Measurements from ENCODE around the gene GNG13.

The GNG13 gene

GRCh38 chr16:782258-782657 lies 18.3 kb downstream of the GNG13 start:
- no peak for FAIRE-seq
- TF ChIP-seq, protein P1, sequence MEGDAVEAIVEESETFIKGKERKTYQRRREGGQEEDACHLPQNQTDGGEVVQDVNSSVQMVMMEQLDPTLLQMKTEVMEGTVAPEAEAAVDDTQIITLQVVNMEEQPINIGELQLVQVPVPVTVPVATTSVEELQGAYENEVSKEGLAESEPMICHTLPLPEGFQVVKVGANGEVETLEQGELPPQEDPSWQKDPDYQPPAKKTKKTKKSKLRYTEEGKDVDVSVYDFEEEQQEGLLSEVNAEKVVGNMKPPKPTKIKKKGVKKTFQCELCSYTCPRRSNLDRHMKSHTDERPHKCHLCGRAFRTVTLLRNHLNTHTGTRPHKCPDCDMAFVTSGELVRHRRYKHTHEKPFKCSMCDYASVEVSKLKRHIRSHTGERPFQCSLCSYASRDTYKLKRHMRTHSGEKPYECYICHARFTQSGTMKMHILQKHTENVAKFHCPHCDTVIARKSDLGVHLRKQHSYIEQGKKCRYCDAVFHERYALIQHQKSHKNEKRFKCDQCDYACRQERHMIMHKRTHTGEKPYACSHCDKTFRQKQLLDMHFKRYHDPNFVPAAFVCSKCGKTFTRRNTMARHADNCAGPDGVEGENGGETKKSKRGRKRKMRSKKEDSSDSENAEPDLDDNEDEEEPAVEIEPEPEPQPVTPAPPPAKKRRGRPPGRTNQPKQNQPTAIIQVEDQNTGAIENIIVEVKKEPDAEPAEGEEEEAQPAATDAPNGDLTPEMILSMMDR (IDR thresholded peaks at IDR 0.05; ENCODE audit: insufficient read depth, missing control alignments) = no peak

DNA sequence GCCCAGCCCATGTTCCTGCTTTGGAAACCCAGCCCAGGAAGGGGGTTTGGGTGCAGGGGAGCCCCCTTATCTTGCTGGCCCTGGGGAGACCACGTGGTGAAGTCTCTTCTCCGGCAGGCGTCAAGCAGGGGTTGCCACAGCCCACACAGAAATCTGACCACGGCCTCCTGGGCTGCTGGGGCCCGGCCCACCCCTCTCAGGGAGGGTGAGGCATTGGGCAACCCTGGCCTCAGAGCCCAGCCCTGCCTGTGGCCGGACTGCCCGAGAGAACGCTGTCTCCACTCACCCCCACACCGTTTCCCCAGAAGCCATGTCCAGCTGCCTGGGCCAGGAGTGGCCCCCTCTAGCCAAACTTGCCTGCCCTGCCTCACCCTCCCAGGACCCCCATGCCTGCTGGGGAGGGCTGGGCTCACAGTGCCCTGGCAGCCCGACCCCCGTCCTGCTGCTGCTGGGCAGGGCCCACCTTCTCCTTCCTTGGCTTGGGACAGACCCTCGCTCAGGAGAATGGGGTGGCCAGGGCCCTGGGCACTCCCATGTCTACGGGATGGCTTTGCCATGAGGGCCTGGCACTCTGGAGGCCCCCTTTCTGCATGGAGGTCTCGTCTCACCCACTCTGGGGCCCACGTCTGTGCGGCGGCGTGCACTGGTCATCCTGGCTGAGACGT lies 19.1 kb downstream of the GNG13 start:
- DNase-seq (ENCODE audit: insufficient read length, low spot score) = no peak
- TF ChIP-seq, protein P1 (IDR thresholded peaks at IDR 0.05; ENCODE audit: insufficient read depth, missing control alignments) = no peak
- FAIRE-seq = no peak

More at GRCh38 chr16:782258-782657, 18.3 kb downstream of the GNG13 start:
- DNase-seq (ENCODE audit: insufficient read length, low spot score) = no peak

- DNase-seq (ENCODE audit: insufficient read length, low spot score) (no peak), FAIRE-seq (no peak)
- TF ChIP-seq, protein P1 (IDR thresholded peaks at IDR 0.05; ENCODE audit: insufficient read depth, missing control alignments) = no peak
Measured at GRCh38 chr16:780296-780695, 20.2 kb downstream of the GNG13 start.

- FAIRE-seq (no peak), DNase-seq (ENCODE audit: insufficient read length, low spot score) (no peak)
- TF ChIP-seq, protein P1 (IDR thresholded peaks at IDR 0.05; ENCODE audit: insufficient read depth, missing control alignments) = no peak
Measured at GRCh38 chr16:779561-779960, 21.0 kb downstream of the GNG13 start.

DNA sequence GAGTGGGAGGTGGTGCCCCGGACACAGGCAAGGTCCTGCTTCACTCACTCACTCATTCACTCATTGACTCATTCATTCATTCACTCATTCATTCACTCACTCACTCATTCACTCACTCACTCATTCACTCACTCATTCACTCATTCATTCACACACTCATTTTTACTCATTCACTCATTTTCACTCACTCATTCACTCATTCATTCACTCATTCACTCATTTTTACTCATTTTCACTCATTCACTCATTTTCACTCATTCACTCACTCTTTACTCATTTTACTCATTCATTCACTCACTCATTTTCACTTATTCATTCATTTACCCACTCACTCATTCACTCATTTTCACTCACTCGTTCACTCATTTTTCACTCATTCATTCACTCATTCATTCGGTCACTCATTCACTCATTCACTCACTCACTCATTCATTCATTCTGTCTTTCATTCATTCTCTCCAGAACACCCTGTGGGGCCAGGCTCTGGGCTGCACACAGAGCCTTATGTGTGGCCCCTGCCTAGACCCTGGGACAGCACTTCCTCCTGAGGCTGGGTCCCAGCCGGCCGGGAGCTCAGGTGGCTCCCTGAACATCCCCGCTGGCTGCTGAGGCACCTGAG lies 21.5 kb downstream of the GNG13 start:
- TF ChIP-seq, protein P1 (IDR thresholded peaks at IDR 0.05; ENCODE audit: insufficient read depth, missing control alignments) = no peak
- no peak for DNase-seq (ENCODE audit: insufficient read length, low spot score)
- FAIRE-seq = no peak

DNA sequence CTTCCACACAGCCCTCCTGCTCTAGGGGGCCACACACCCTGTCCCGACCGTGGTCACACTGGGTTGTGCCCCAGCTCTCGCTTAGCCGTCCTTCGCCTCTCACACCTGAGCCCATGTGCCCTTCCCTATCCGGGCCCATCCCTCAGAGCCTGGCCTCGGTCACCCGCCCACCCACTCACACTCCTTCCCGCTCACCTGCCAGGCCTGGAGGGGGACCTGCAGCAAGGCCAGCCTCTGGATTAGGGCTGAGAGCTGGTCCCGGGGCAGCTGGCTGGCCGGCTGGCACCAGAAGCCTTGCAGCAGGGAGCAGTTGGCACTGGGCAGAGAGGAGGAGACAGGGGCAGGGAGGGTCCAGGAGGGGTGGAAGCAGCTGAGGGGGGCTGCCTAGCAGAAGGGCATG lies 22.1 kb downstream of the GNG13 start:
- TF ChIP-seq, protein P1 (IDR thresholded peaks at IDR 0.05; ENCODE audit: insufficient read depth, missing control alignments) = no peak
- DNase-seq (ENCODE audit: insufficient read length, low spot score) (no peak), FAIRE-seq (no peak)

- TF ChIP-seq, protein P1 (IDR thresholded peaks at IDR 0.05; ENCODE audit: insufficient read depth, missing control alignments) = no peak
- no peak for FAIRE-seq
- no peak for DNase-seq (ENCODE audit: insufficient read length, low spot score)
Measured at GRCh38 chr16:777826-778225, 22.7 kb downstream of the GNG13 start.

All from D721Med (cell line).